Effector CD8-positive, alpha-beta T cell (primary cell): ENCODE data around the gene EIPR1.

ENCODE experiments used
- DNase-seq: peaks from one replicate; lab custom pipeline; 2025; lab: John Stamatoyannopoulos, UW

The EIPR1 gene

DNA sequence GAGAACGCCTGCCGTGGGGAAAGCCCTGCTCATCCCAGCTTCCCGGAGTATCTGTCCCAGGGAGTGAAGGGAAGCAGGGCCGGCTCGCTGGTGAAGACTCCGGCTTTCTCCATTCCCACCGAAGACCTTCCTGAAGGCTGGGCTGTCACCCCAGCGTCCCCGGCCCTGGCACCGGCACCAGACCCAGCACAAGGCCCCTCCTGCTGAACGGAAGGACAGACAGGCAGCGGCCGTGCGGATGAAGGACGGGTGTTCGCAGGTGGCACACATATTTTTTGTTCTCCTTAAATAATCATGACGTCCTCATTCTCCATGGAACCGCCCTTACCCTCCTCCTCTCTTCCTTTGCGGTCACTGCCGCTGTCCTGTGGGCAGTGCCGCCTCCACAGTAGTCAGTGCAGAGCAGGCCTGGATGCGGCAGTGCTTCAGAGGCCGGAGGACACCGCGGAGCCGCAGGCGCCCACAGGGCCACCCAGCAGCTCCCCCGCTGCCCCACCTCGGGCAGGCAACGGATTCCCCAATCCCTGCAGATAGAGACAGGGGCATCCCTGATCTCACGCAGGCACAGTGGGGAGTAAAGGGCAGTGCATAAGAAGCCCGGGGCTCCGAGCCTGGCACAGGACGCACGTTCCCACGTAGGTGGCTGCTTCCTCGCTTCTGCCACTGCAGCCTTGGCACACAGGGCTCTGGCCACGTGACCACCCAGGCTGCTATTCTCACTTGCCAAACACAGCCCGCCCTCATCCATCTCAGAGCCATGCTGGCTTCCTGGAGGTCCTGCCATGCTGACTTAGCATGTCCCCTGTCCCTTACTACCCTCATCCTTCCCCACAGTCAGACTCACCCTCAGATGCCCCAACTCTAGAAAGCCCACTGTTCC lies 229.7 kb downstream of the EIPR1 start:
- DNase-seq = no peak

DNA sequence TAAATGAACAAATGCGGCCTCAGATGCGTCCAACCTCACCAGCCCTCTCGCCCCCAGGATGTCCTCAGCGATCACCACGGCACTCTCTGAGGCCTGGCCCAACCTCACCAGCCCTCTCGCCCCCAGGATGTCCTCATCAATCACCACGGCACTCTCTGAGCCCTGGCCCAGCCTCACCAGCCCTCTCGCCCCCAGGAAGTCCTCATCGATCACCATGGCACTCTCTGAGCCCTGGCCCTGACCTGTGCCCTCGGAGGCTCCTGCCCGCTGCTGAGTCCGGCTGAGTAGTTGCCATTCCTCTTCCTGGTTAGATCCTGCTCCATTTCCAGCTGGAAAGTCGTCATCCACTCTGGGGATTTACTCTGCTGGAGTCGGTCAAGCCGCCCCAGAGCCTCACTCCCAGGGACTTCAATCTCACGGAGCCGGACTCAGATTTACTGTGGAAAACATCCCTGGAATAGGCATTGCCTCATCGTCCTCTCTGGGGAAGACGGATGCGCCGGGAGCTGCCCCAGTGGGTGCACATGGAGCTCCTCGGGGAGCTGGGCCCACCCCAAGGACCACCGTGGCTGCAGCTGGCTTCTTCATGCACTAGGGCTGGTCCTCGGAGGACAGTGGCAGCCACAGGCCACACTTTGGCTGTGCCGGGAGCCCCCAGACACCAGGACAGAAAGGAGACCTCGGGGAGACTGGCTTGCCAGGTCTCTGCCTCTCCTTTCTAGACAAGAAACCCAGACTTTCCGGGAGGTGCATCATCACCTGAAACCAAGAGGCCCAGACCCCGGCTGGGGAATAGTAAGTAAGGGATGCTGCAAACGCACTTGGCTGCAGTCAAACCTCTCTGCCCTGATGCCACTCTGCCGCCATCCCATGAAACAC lies 230.6 kb downstream of the EIPR1 start:
- no peak for DNase-seq

DNA sequence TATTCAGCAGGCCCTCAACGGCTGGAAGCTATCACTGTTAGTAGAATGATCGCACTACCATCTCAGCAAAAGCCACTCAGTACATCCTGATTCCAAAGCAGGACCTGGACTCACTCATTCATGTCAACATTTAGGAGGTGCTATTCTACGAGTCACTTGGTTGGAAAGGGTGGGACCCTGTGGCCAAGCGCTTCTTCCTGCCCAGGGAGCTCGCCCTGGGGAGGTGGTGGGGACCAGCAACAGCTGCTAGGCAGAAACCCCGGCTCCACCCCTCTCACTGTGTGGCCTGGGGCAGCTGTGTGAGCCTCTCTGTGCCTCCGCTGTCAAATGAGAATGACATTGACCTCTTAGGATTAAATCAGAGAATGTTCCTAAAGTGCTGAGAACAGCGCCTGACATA lies 231.4 kb downstream of the EIPR1 start:
- no peak for DNase-seq

- no peak for DNase-seq
Observed at GRCh38 chr2:3145471-3146021, 232.1 kb downstream of the EIPR1 start.

- no peak for DNase-seq
Observed at GRCh38 chr2:3144856-3145255, 232.8 kb downstream of the EIPR1 start.

- DNase-seq = no peak
Observed at GRCh38 chr2:3143602-3144001, 234.0 kb downstream of the EIPR1 start.

- no peak for DNase-seq
Observed at GRCh38 chr2:3142961-3143571, 234.6 kb downstream of the EIPR1 start.

- no peak for DNase-seq
Observed at GRCh38 chr2:3142210-3142609, 235.4 kb downstream of the EIPR1 start.

DNA sequence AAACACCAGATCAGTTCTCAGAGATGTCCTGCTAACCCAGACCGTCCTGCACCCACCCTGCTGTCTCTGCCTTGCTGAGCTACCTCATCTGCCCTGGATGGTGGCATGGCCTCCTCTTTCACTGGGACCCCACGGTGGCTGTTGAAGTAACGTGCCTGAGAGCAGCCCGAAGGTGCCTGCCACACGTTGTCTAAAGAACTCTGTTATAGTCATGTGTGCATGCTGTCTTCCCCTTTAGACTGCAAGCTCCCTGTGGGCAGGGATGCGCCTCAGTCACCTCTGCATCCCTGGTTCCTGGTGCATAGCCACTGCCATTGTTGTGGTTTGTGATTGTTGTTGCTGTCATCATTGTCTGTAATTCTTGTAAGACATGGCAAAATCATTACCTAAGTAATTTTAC lies 235.9 kb downstream of the EIPR1 start:
- DNase-seq = no peak

GRCh38 chr2:3139906-3140305 lies 237.7 kb downstream of the EIPR1 start:
- no peak for DNase-seq
